RWPE2 (cell line): ENCODE measurements around the gene SOX13.

Source experiments
- ATAC-seq: fragments of 200-7000 bp; cut with Tn5 transposase; 3 replicates; pipeline ENCODE4 v1.9.1; 2021; ENCODE audit warnings: low read depth
- DNase-seq: peaks from one replicate; pipeline ENCODE4 v3.0.0-alpha.2; 2020; ENCODE audit warnings: low spot score
- H3K27ac ChIP-seq: fragments of 450-650 bp; 2 replicates; pipeline ENCODE4 v1.5.1; 2017; ENCODE audit warnings: mild to moderate bottlenecking; ENCODE audit not compliant: poor library complexity, severe bottlenecking
- H3K27me3 ChIP-seq: fragments of 250-450 bp; sonication (Bioruptor Pico); 2 replicates; pipeline ENCODE4 v1.5.1; 2021; ENCODE audit warnings: mild to moderate bottlenecking, moderate library complexity; ENCODE audit not compliant: insufficient read depth, poor library complexity, severe bottlenecking
- H3K36me3 ChIP-seq: fragments of 250-450 bp; sonication (Bioruptor Pico); 2 replicates; pipeline ENCODE4 v1.5.1; 2020; ENCODE audit warnings: low read depth, mild to moderate bottlenecking, moderate library complexity
- H3K4me1 ChIP-seq: fragments of 250-450 bp; sonication (Bioruptor Pico); 2 replicates; pipeline ENCODE4 v1.5.1; 2021; ENCODE audit warnings: mild to moderate bottlenecking, moderate library complexity; ENCODE audit not compliant: insufficient read depth, poor library complexity, severe bottlenecking
- H3K4me3 ChIP-seq: fragments of 250-450 bp; sonication (Bioruptor Pico); 2 replicates; pipeline ENCODE4 v1.5.1; 2021; ENCODE audit warnings: mild to moderate bottlenecking, moderate library complexity; ENCODE audit not compliant: severe bottlenecking
- H3K9me3 ChIP-seq: fragments of 250-450 bp; sonication (Bioruptor Pico); 2 replicates; pipeline ENCODE4 v1.5.1; 2021; ENCODE audit warnings: mild to moderate bottlenecking, moderate library complexity; ENCODE audit not compliant: severe bottlenecking
- CTCF ChIP-seq: fragments of 450-650 bp; IDR thresholded peaks from one replicate; pipeline ENCODE4 v1.5.1; 2017; ENCODE audit warnings: mild to moderate bottlenecking, moderate library complexity; ENCODE audit not compliant: poor library complexity, severe bottlenecking

SOX13 gene

GRCh38 chr1:204074274-204075138 is 1.6 kb downstream of the SOX13 start:
- Histone ChIP-seq H3K9me3 (no peaks in the 10 kb centered on the region), H3K4me3 (peak overlapping the region; percentile 86), H3K36me3 (peaks cover 7% of the 10 kb centered on the region; the same call in 1 of the 2 replicates), H3K27me3 (no peaks in the 10 kb centered on the region), H3K4me1 (peaks cover 23% of the 10 kb centered on the region), H3K27ac (peak overlapping the region; percentile 59)
- no peak for TF ChIP-seq CTCF
- DNase-seq, result no peak
- ATAC-seq, result peak; percentile 8

GRCh38 chr1:204075139-204075521 is 2.2 kb downstream of the SOX13 start:
- ATAC-seq (peak; percentile 24; the same call in 2 of the 3 replicates), DNase-seq (no peak)
- H3K27ac ChIP-seq, result peak overlapping the region; percentile 59
- H3K27me3 ChIP-seq, result no peaks in the 10 kb centered on the region
- peaks cover 7% of the 10 kb centered on the region; the same call in 1 of the 2 replicates for H3K36me3 ChIP-seq
- peaks cover 30% of the 10 kb centered on the region for H3K4me1 ChIP-seq
- peak overlapping the region; percentile 86 for H3K4me3 ChIP-seq
- TF ChIP-seq CTCF, result peak; percentile 8
- no peaks in the 10 kb centered on the region for H3K9me3 ChIP-seq

GRCh38 chr1:204075890-204076846 is 3.3 kb downstream of the SOX13 start:
- DNase-seq (no peak), ATAC-seq (no peak)
- TF ChIP-seq CTCF, result no peak
- Histone ChIP-seq H3K36me3 (peaks cover 7% of the 10 kb centered on the region; the same call in 1 of the 2 replicates), H3K4me3 (no peak overlapping the region), H3K27ac (peak overlapping the region; percentile 86), H3K4me1 (peaks cover 40% of the 10 kb centered on the region), H3K27me3 (no peaks in the 10 kb centered on the region), H3K9me3 (no peaks in the 10 kb centered on the region)

GRCh38 chr1:204076891-204077290 is 4.0 kb downstream of the SOX13 start:
- no peak for ATAC-seq

More at GRCh38 chr1:204076891-204077290, 4.0 kb downstream of the SOX13 start:
- Histone ChIP-seq H3K9me3 (no peaks in the 10 kb centered on the region), H3K4me3 (no peak overlapping the region), H3K27ac (peak overlapping the region; percentile 86), H3K36me3 (peaks cover 7% of the 10 kb centered on the region; the same call in 1 of the 2 replicates), H3K27me3 (no peaks in the 10 kb centered on the region), H3K4me1 (peaks cover 42% of the 10 kb centered on the region)
- TF ChIP-seq CTCF, result no peak
- no peak for DNase-seq
